Ishikawa (cell line): ENCODE measurements around the gene ARL11.
A peak's percentile ranks its signal among the peaks of the same experiment; 100 is the strongest.

ENCODE experiments used
- CEBPB ChIP-seq: IDR thresholded peaks from 2 replicates; pipeline ENCODE4 v1.6.1; 2012
- CREB1 ChIP-seq: IDR thresholded peaks from 2 replicates; pipeline ENCODE4 v1.6.1; 2012; ENCODE audit warnings: low read depth
- EGR1 ChIP-seq: IDR thresholded peaks from 2 replicates; pipeline ENCODE4 v1.6.1; 2012
- EP300 ChIP-seq: IDR thresholded peaks from 2 replicates; pipeline ENCODE4 v1.6.1; 2012; ENCODE audit warnings: borderline replicate concordance
- FOXM1 ChIP-seq: IDR thresholded peaks from 2 replicates; pipeline ENCODE4 v1.6.1; 2012; ENCODE audit warnings: low read depth, borderline replicate concordance
- NFIC ChIP-seq: IDR thresholded peaks from 2 replicates; pipeline ENCODE4 v1.6.1; 2012
- RAD21 ChIP-seq: IDR thresholded peaks from 2 replicates; pipeline ENCODE4 v1.6.1; 2012; ENCODE audit warnings: low read depth
- REST ChIP-seq: IDR thresholded peaks from 2 replicates; pipeline ENCODE4 v1.6.1; 2012; ENCODE audit warnings: low read depth, mild to moderate bottlenecking
- TAF1 ChIP-seq: IDR thresholded peaks from 2 replicates; pipeline ENCODE4 v1.6.1; 2012; ENCODE audit warnings: low read depth, mild to moderate bottlenecking
- TCF12 ChIP-seq: IDR thresholded peaks from 2 replicates; pipeline ENCODE4 v1.6.1; 2012; ENCODE audit warnings: low read depth
- TEAD4 ChIP-seq: IDR thresholded peaks from 2 replicates; pipeline ENCODE4 v1.6.1; 2012
- YY1 ChIP-seq: IDR thresholded peaks from 2 replicates; pipeline ENCODE4 v1.6.1; 2012; ENCODE audit warnings: low read depth
- ZBTB7A ChIP-seq: IDR thresholded peaks from 2 replicates; pipeline ENCODE4 v1.6.1; 2012; ENCODE audit warnings: low read depth
- TF ChIP-seq, protein P1 (sequence below): IDR thresholded peaks from 2 replicates; pipeline ENCODE4 v1.6.1; 2012
- TF ChIP-seq, protein P2 (sequence below): IDR thresholded peaks from 2 replicates; pipeline ENCODE4 v1.6.1; 2012

ARL11 gene

DNA sequence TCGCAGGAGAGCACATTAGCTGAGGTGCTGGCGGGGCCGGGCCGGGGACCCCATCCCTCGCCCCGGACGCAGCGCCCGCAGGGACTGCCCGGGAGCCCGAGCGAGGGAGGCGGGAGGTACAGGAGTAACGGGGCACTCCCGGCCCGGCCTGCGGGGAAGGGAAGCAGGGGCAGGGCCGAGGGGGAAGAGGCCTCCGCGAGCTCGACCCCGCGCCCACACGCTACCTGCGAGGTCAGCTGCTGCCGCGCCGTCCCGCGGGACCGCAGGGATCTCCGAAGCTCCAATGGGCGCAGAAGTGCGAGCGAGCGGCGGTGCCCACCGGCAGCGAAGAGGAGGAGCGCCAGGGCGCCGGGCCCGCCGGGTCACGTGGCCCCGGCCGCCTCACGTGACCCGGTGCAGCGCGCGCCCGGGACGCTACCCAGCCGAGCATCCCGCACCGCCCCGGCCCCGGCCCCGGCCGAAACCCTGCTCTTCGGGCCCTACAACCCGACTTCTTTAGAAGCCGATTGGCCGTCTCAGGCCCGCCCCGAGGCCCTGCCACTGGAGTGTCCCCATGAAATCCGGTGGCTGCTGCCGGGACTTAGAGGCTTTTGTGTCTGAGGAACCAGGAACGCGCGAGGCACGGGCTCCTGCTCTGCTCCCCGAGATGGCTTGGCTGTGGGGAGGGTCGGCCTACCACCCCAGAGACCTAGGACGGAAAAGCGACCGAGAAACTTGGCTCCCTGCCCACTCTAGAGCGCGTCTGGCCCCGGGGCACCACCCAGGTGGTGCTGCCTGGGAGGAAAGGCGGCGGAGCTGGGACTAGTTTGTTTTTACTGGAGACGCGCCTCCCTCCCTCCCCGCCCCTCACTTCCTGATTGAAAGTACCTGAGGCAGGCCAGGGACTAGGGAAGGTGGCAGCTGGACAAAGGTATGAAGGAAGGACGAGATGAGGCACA, 42.8 kb upstream of the ARL11 start, which contains the start of gene RCBTB1:
RCBTB1 (minus strand) TSS at position 339 of the 938 bp plus-strand sequence. CDS start 18,279 bp downstream, outside the sequence.
- TF ChIP-seq, protein P1, sequence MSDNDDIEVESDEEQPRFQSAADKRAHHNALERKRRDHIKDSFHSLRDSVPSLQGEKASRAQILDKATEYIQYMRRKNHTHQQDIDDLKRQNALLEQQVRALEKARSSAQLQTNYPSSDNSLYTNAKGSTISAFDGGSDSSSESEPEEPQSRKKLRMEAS: peak; percentile 58
- TF ChIP-seq EP300 (no peak), YY1 (no peak), TAF1 (peak; percentile 37), CREB1 (no peak), CEBPB (no peak), TEAD4 (no peak), REST (no peak), NFIC (peak; percentile 62; the same call in 1 of the 2 replicates), FOXM1 (no peak), RAD21 (no peak), EGR1 (no peak), ZBTB7A (no peak), TCF12 (no peak)
- TF ChIP-seq, protein P2, sequence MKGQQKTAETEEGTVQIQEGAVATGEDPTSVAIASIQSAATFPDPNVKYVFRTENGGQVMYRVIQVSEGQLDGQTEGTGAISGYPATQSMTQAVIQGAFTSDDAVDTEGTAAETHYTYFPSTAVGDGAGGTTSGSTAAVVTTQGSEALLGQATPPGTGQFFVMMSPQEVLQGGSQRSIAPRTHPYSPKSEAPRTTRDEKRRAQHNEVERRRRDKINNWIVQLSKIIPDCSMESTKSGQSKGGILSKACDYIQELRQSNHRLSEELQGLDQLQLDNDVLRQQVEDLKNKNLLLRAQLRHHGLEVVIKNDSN: peak; percentile 97

GRCh38 chr13:49586717-49587116, 41.6 kb upstream of the ARL11 start:
- TF ChIP-seq, protein P1: no peak
- no peak for TF ChIP-seq TAF1
- no peak for TF ChIP-seq YY1
- TF ChIP-seq CEBPB: no peak
- TF ChIP-seq CREB1: no peak
- TF ChIP-seq TCF12: no peak
- TF ChIP-seq FOXM1: no peak
- TF ChIP-seq, protein P2: no peak
- TF ChIP-seq NFIC: no peak
- TF ChIP-seq RAD21: no peak
- TF ChIP-seq REST: no peak
- no peak for TF ChIP-seq EP300
- TF ChIP-seq EGR1: no peak
- no peak for TF ChIP-seq TEAD4
- TF ChIP-seq ZBTB7A: no peak

DNA sequence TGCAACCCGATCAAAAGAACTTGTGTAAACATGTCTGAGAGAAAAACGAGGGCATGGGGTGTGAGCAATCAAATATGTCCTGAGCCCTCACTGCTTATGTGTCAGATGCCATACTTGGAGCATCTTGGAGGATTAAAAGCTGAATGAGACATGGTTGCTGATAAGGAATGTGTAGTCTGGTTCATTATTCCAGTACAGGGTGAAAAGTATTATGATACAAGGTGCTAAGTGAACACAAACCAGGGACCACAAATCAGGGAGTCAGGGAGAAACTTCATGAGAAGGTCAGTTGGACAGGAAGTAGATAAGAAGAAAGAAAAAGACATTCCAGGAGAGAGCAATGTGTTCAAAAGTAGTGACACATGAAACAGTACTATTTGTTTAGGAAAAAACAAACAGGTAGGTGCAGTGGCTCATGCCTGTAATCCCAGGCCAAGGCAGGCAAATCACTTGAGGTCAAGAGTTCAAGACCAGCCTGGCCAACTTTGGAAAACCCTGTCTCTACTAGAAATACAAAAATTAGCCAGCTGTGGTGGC, 40.9 kb upstream of the ARL11 start:
- TF ChIP-seq NFIC: no peak
- TF ChIP-seq TCF12: no peak
- TF ChIP-seq, protein P2: no peak
- no peak for TF ChIP-seq TEAD4
- TF ChIP-seq EGR1: no peak
- TF ChIP-seq, protein P1: no peak
- no peak for TF ChIP-seq TAF1
- TF ChIP-seq FOXM1: no peak
- TF ChIP-seq EP300: no peak
- no peak for TF ChIP-seq ZBTB7A
- no peak for TF ChIP-seq CEBPB
- no peak for TF ChIP-seq YY1
- TF ChIP-seq CREB1: no peak
- TF ChIP-seq RAD21: no peak
- no peak for TF ChIP-seq REST
